Inflammatory macrophage treated with lipopolysaccharide for 4 hours (primary cell): ENCODE results near the gene ADH6.
"Not testable (repeated sequence)": the region's sequence is repeated elsewhere in the genome, so short reads cannot be mapped to it uniquely, and the experiment has no call there.

ENCODE experiments used
- DNase-seq: peaks from one replicate; pipeline ENCODE4 v3.0.0-alpha.2; 2020

ADH6 gene

DNA sequence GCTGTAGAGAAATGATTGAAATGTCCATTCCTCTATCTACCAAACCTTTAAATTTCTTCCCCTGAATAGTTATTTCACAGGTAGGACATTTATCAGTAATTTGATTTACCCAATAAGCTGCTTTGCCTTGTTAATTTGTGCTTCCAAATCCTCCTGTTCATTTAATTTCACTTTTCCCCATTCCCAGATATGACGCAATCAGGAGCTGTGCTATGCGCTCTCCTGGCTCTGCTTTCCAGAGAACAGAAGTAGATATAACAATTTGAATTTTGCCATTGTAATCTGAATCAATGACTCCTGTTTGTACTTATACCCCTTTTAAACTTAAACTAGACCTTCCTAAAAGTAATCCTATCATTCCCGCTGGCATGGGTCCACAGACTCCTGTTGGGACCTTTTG lies 29.1 kb downstream of the ADH6 start:
- not testable (repeated sequence) for DNase-seq

DNA sequence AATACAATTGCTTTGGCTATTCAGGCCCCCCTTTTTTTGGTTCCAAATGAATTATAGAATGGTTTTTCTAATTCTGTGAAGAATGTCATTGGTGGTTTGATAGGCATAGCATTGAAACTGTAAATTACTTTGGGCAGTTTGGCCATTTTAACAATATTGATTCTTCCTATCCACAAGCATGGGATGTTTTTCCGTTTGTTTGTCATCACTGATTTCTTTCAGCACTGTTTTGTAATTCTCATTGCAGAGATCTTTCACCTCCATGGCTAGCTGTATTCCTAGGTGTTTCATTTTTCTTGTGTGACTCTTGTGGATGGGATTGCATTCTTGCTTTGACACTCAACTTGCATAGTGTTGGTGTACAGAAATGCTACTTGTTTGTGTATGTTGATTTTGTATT lies 33.0 kb downstream of the ADH6 start:
- no peak for DNase-seq

DNA sequence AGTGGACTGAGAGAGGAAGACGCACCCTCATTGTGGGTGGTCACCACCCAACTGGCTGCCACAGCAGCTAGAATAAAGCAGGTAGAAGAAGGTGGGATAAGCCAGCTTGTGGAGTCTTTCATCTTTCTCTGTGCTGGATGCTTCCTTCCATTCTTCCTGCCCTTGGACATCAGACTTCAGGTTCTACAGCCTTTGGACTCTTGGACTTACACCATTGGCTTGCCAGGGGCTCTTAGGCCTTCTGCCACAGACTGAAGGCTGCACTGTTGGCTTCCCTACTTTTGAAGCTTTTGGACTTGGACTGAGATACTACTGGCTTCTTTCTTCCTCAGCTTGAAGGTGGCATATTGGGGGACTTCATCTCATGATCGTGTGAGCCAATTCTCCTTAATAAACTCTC lies 33.5 kb downstream of the ADH6 start:
- DNase-seq, result no peak

DNA sequence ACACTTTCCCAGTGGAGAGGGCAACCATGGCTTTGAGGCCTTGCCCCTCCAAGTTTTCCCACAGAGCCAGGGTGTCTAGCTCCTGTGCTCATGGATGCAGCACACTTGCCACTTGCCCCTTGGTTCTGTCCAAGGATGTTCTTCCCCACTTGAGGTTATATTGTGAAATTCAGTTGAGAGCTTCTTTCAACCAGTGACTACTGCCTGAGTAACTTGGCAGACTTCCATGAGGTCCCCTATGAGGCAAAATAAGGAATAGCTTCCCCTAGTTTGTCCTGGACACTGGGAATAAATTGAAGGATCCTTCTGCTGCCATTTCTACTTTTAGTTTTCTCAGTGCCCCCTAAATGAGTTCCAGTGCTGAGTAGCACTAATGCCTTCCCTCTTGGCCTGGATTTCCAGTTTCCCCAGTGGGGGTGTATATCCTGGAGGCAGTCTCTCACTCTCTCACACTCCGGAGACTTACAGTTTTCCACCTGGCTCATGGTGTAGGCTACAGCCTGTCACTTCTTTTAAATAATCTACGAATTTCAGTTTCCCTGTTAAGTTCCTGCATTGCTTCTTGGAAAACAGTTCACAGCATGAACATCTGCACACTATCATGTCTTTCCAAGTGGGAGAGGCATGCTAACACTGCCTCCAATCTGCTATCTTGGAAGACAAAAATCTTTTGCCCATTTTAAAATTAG lies 38.5 kb downstream of the ADH6 start:
- DNase-seq, result no peak

DNA sequence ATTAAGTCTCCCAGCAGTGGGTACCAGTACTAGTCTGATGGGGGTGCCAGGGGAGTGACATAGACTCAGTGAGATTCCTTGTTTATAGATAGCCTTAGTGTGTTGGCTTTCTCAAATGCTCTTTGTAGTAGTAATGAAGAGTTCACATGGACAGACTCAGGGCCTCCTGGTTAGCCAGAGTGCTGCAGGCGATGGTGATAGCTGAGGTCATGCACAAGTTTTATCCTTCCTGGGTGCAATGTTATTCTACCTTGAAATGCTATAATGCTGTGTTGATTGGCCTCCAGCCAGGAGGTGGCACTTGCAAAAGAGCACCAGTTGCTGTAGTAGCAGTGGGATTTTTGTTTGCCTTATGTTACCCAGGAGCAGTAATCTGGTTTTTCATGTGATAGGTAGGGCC lies 39.4 kb downstream of the ADH6 start:
- no peak for DNase-seq

DNA sequence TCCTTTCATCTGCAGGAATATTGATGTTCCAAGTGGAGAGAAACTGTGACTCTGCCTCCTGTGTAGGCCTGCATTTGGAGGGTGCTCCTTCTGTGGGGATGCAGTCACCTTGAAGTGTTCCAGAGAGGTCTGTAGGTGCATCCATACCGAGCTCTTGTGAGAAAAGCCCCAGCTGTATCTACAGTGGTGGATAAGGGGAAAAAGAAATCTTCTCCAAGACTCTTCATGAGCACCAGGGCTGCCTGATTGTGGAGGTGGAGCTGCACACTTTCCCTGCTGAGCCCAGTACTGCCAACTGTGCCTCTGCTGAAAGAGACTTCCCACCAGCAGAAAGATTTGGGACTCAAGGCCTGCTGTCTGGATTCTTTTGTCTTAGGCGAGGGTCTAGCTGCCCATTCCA lies 39.9 kb downstream of the ADH6 start:
- DNase-seq, result no peak

DNA sequence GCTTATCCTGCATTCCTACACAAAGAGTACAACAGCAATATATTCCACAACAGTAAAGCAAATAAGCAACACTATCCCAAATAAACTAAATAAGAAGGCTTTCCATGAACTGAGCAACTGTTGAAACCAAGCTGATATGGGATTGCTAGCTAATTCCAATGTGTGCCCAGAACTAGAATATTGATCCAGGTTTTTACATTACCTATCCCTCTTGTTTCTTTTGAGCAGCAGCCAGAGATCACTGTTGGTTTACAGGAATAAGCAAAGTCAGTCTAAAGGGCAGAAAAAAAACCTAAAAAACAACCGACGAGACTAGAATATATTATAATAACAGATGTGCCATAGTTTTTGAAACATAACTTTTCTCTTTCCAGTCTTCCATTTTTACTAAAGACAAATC lies 52.5 kb downstream of the ADH6 start:
- no peak for DNase-seq

DNA sequence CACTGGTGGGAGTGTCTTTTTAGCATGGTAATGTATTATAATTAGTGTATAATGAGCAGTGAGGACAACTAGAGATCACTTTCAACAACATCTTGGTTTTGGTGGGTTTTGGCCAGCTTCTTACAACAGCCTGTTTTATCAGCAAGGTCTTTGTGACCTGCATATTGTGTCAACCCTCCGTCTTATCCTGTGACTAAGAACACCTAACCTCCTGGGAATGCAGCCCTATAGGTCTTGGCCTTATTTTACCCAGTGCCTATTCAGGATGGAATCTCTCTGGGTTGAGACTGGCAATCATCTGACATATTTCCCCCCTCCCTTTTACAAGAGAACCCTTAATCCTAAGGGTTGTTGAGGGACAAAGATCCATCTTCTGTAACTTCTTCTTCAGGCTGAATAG lies 53.1 kb downstream of the ADH6 start:
- no peak for DNase-seq

DNA sequence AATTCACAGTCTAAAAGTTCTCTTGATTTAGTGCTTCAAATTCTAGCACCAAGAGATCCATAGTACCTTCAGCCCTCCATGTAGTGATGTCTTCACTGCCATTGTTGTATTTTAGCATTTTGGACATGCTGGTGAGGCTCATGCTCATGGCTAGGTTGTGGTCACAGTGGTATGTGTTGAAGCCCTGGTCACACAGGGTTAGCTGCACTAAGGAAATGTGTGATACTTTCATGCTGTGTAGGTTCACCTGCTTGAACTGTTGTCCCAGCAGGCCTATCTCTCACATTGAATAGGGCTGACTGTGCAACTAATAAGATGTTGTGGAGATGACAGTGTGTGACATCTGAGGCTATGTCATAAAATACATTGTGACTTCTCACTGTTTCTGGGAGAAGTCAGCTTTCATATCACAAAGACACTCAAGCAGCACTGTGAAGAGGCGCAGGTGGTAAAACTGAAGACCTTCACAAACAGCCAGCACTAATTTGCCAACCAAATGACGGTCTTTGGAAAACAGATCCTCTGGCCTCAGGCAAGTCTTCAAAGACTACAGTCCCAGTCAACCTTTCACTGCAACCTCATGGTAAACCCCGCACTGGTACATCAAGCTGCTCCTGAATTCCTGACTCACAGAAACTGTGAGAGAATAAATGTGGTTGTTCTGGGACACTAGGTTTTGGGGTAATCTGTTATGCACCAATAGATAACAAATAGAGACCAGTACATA lies 57.5 kb downstream of the ADH6 start:
- no peak for DNase-seq

DNA sequence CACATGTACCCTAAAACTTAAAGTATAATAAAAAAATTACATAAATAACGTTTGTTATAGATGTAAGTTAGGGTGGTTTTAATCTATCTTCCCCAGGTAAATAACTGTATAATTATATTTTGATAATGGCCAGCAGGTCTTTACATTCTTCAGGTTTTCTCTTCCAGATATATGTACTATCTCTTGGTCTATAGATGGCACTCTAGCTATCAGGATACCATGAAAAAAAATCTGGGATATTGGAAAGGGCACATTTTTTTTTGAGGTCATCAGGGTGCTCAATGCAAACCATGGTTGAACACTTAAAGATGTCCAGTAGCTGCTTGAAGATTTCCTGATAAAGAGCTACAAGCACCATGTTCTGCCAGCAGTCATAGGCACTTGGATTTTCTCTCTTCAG lies 59.3 kb downstream of the ADH6 start:
- no peak for DNase-seq

DNA sequence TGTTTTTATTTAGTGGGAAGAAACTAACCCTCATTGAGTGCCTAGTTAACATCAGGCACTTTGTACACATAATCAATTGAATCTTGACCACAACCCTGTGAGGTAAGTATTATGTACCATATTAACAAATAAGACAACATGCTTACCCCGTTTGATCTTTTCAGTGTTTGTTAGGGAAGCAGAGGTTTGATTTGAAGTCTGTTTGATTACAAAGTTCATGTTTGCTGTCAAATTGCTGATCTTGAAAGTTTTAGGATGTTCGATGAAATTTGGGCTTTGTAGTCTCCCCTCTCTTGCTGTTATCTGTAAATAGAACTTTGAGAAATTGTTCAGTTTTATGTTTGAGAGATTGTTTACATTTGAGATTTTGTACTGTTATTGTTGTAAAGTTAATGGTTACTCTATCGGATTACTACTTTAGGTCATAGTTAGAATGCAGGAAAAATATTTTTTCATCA lies 61.5 kb downstream of the ADH6 start:
- no peak for DNase-seq

DNA sequence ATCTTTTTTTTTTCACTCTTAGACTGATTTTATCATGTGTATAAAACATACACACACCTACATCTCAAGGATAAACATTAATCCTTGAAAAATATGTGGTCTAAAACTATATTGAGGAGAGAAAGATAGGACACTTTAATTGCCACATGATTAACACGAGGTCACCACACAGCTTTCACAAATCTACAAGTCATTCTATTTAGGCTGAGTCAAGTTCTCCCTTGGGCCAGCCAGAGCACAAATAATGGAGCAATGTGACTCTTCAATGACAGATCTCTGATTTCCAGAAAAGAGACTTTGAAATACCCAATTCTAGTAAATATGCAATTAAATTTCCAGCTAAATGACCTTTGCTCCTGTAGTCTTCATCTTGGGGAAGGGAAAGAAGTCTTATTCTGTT lies 62.1 kb downstream of the ADH6 start:
- no peak for DNase-seq

DNA sequence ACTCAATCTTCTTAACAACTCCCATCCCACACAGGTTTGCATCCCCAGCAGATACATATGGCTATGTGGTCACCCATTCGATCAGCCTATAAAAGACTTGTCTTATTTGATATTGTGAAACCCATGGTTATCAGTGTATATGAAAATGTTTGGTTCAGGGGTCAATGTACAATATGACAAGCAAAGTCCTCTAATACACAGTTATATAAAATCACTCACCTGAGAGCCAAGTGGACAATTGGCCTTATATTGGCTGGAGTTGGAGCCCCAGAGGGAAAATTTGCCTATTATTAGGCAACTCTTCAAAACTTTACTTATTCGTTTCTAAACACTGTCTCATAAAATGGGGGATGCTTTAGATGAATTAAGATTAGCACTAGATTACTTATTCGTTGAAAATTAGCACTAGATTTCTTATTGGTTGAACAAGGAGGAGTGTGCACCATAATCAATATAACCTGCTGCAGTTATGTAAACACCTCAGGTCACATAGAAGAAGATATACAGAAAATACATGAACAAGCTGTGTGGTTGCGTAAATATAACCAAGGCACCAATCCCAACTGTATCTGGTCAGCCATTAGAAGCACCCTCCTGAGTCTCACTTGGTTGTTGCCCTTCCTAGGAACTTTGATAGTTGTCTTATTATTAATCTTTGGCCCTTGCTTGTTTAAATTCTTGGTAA lies 64.2 kb downstream of the ADH6 start:
- DNase-seq, result no peak
